Stimulated activated CD8-positive, alpha-beta memory T cell treated with anti-CD3 and anti-CD28 coated beads, Interleukin-4, amount 100 ng/mL, for 4 hours (primary cell): ENCODE data around the gene TERB1.

ENCODE experiments used
- DNase-seq, 2 donors: peaks; one replicate each; pipeline ENCODE4 v3.0.0-alpha.2; 2020; ENCODE audit warnings: low read depth in 2 of 2, low spot score in 1 of 2

The TERB1 gene

GRCh38 chr16:66801320-66802105, at the start of gene TERB1:
Gene TERB1, minus strand, starts transcription at chr16:66801584. Its CDS starts 4,786 bp downstream, at chr16:66796798.
- DNase-seq, result no peak

- DNase-seq, result no peak
Measured at GRCh38 chr16:66850115-66850815, 48.9 kb upstream of the TERB1 start.

GRCh38 chr16:66849549-66849948, 48.2 kb upstream of the TERB1 start:
- DNase-seq, result no peak

- no peak for DNase-seq
Measured at GRCh38 chr16:66849021-66849420, 47.6 kb upstream of the TERB1 start.

- no peak for DNase-seq
Measured at GRCh38 chr16:66848172-66848571, 46.8 kb upstream of the TERB1 start.

GRCh38 chr16:66847533-66848067, 46.2 kb upstream of the TERB1 start:
- DNase-seq, result no peak

- DNase-seq, result no peak
Measured at GRCh38 chr16:66846831-66847230, 45.4 kb upstream of the TERB1 start.

- no peak for DNase-seq
Measured at GRCh38 chr16:66846266-66846665, 44.9 kb upstream of the TERB1 start.

- no peak for DNase-seq
Measured at GRCh38 chr16:66845791-66846221, 44.4 kb upstream of the TERB1 start.

- DNase-seq, result no peak
Measured at GRCh38 chr16:66845080-66845410, 43.7 kb upstream of the TERB1 start.

- no peak for DNase-seq
Measured at GRCh38 chr16:66844342-66845079, 43.1 kb upstream of the TERB1 start, which contains the start of gene CA7. Gene CA7, plus strand, starts transcription at chr16:66844414. Its CDS starts 74 bp downstream, at chr16:66844488.

- no peak for DNase-seq
Measured at GRCh38 chr16:66844009-66844341, 42.6 kb upstream of the TERB1 start.

GRCh38 chr16:66843191-66843590, 41.8 kb upstream of the TERB1 start:
- DNase-seq, result no peak

- DNase-seq, result no peak
Measured at GRCh38 chr16:66842765-66843164, 41.4 kb upstream of the TERB1 start.

GRCh38 chr16:66841366-66841765, 40.0 kb upstream of the TERB1 start:
- DNase-seq, result no peak

GRCh38 chr16:66840883-66841282, 39.5 kb upstream of the TERB1 start:
- no peak for DNase-seq

GRCh38 chr16:66834746-66835145, 33.4 kb upstream of the TERB1 start:
- no peak for DNase-seq

- no peak for DNase-seq
Measured at GRCh38 chr16:66832661-66833305, 31.4 kb upstream of the TERB1 start.

- DNase-seq, result no peak
Measured at GRCh38 chr16:66832190-66832589, 30.8 kb upstream of the TERB1 start.

GRCh38 chr16:66830422-66831404, 29.3 kb upstream of the TERB1 start, which contains the start of gene NAE1:
Gene NAE1, minus strand, starts transcription at chr16:66830976. Its CDS starts 77 bp downstream, at chr16:66830899.
- peak; percentile 69 to 76 for DNase-seq
